H1 (cell line): ENCODE data around the gene TUBB4B. TPM values are rescaled to one million over a fixed set of nuclear protein-coding genes. Genes with fewer than 3 reads are reported as not detected.

Experiments used
- CTCF ChIA-PET: fragments of 300-600 bp; sonication (Branson Sonifier 250); formaldehyde crosslinking; loops from one replicate; lab custom pipeline; 2021; ENCODE audit not compliant: partially characterized antibody; lab: Charles Lee
- POLR2A ChIA-PET: fragments of 300-600 bp; sonication (Branson Sonifier 250); formaldehyde crosslinking; loops from one replicate; lab custom pipeline; 2021; ENCODE audit warnings: inconsistent platforms; ENCODE audit not compliant: partially characterized antibody; lab: Charles Lee
- DNase-seq, 2 experiments: peaks; one replicate each; pipeline versions ENCODE4 v3.0.0 to v3.0.0-alpha.2; 2010 to 2022; ENCODE audit warnings: low spot score in 2 of 2, low read depth in 1 of 2, mixed read lengths in 1 of 2
- FAIRE-seq: peaks from 2 replicates; lab custom pipeline; 2011; peaks lifted over from hg19 to GRCh38; lab: Jason Lieb, UNC
- H2AFZ ChIP-seq: 2 replicates; pipeline ENCODE4 v1.8.1; 2012; ENCODE audit warnings: low read length, inconsistent platforms
- H2AK5ac ChIP-seq: 2 replicates; pipeline ENCODE4 v1.6.1; 2013; ENCODE audit warnings: low read depth, low read length
- H2BK120ac ChIP-seq: replicated peaks from 2 replicates; pipeline ENCODE3; 2013; ENCODE audit warnings: low read depth, low read length, inconsistent platforms
- H2BK12ac ChIP-seq: 2 replicates; pipeline ENCODE4 v1.6.1; 2013; ENCODE audit warnings: low read depth, low read length
- H2BK15ac ChIP-seq: 2 replicates; pipeline ENCODE4 v1.6.1; 2013; ENCODE audit warnings: low read length
- H2BK20ac ChIP-seq: 2 replicates; pipeline ENCODE4 v1.6.1; 2013; ENCODE audit warnings: low read length
- H2BK5ac ChIP-seq: 2 replicates; pipeline ENCODE4 v1.6.1; 2013; ENCODE audit warnings: low read depth, low read length
- H3K14ac ChIP-seq: 2 replicates; pipeline ENCODE4 v1.6.1; 2013; ENCODE audit warnings: inconsistent platforms; ENCODE audit not compliant: insufficient read length
- H3K18ac ChIP-seq: 2 replicates; pipeline ENCODE4 v1.6.1; 2013; ENCODE audit warnings: low read length; ENCODE audit errors: extremely low read depth
- H3K23ac ChIP-seq: 2 replicates; pipeline ENCODE4 v1.6.1; 2013; ENCODE audit warnings: inconsistent platforms; ENCODE audit not compliant: insufficient read length
- H3K23me2 ChIP-seq: 2 replicates; pipeline ENCODE4 v1.6.1; 2013; ENCODE audit warnings: low read depth, low read length
- H3K27ac ChIP-seq: 2 replicates; pipeline ENCODE4 v1.6.1; 2011; ENCODE audit warnings: low read depth, low read length, inconsistent platforms
- H3K27me3 ChIP-seq, 4 experiments: replicated peaks in 1 of 4; 1 replicate in 1 of 4; 2 replicates in 3 of 4; pipeline versions ENCODE4 v1.6.1 to v1.8.1; 2011 to 2013; ENCODE audit warnings: low read length in 3 of 4, mild to moderate bottlenecking in 3 of 4, inconsistent platforms in 2 of 4, mixed read lengths in 2 of 4, moderate library complexity in 1 of 4; ENCODE audit not compliant: control insufficient read depth in 3 of 4, insufficient read depth in 3 of 4; ENCODE audit errors: extremely low read depth in 1 of 4
- H3K36me3 ChIP-seq, 4 experiments: 2 replicates each; pipeline versions ENCODE4 v1.6.1 to v1.8.1; 2011 to 2013; ENCODE audit warnings: mild to moderate bottlenecking in 4 of 4, low read length in 3 of 4, moderate library complexity in 2 of 4, control low read depth in 1 of 4, inconsistent platforms in 1 of 4; ENCODE audit not compliant: insufficient read depth in 4 of 4, control insufficient read depth in 2 of 4
- H3K4ac ChIP-seq: replicated peaks from 2 replicates; pipeline ENCODE3; 2013; ENCODE audit warnings: low read length, low read depth, mixed read lengths, inconsistent platforms; ENCODE audit not compliant: insufficient read length
- H3K4me1 ChIP-seq, 4 experiments: replicated peaks in 1 of 4; 1 replicate in 1 of 4; 2 replicates in 3 of 4; pipeline versions ENCODE4 v1.6.1 to v1.8.1; 2011 to 2013; ENCODE audit warnings: low read length in 3 of 4, inconsistent platforms in 2 of 4, mixed read lengths in 1 of 4; ENCODE audit not compliant: insufficient read depth in 4 of 4, control insufficient read depth in 3 of 4
- H3K4me2 ChIP-seq, 2 experiments: 2 replicates each; pipeline versions ENCODE4 v1.6.1 to v1.8.1; 2011 to 2013; ENCODE audit warnings: low read depth in 2 of 2, low read length in 2 of 2, control low read depth in 1 of 2, inconsistent platforms in 1 of 2, mild to moderate bottlenecking in 1 of 2; ENCODE audit not compliant: insufficient read depth in 1 of 2
- H3K4me3 ChIP-seq, 4 experiments: fragments of 200-600, 300-600 bp in 1 of 4; sonication (generic), shearing (Covaris generic), sonication (Bioruptor Twin) in 1 of 4; 2 replicates each; pipeline versions ENCODE4 v1.5.1 to v1.8.1; 2011 to 2016; ENCODE audit warnings: low read length in 4 of 4, low read depth in 3 of 4, control low read depth in 2 of 4, inconsistent platforms in 2 of 4, mild to moderate bottlenecking in 2 of 4, mixed read lengths in 1 of 4, moderate library complexity in 1 of 4; ENCODE audit not compliant: insufficient read depth in 2 of 4; ENCODE audit errors: extremely low read depth in 1 of 4
- H3K56ac ChIP-seq: replicated peaks from 2 replicates; pipeline ENCODE3; 2013; ENCODE audit warnings: low read depth, mild to moderate bottlenecking, mixed read lengths, low read length, inconsistent platforms; ENCODE audit not compliant: insufficient read length
- H3K79me1 ChIP-seq: 2 replicates; pipeline ENCODE4 v1.6.1; 2013; ENCODE audit warnings: low read depth, low read length, control low read depth
- H3K79me2 ChIP-seq, 2 experiments: 2 replicates each; pipeline versions ENCODE4 v1.6.1 to v1.8.1; 2012 to 2013; ENCODE audit warnings: low read length in 2 of 2, mild to moderate bottlenecking in 2 of 2, inconsistent platforms in 1 of 2; ENCODE audit not compliant: insufficient read depth in 2 of 2, control insufficient read depth in 1 of 2
- H3K9ac ChIP-seq, 4 experiments: replicated peaks in 1 of 4; 1 replicate in 1 of 4; 2 replicates in 3 of 4; pipeline versions ENCODE4 v1.6.1 to v1.8.1; 2011 to 2013; ENCODE audit warnings: low read depth in 3 of 4, low read length in 3 of 4, control low read depth in 2 of 4, mild to moderate bottlenecking in 2 of 4, moderate library complexity in 2 of 4, inconsistent platforms in 1 of 4; ENCODE audit errors: extremely low read depth in 1 of 4
- H3K9me3 ChIP-seq, 2 experiments: 2 replicates each; pipeline versions ENCODE4 v1.6.1 to v1.8.1; 2012 to 2013; ENCODE audit warnings: mild to moderate bottlenecking in 2 of 2, moderate library complexity in 2 of 2, control low read depth in 1 of 2, inconsistent platforms in 1 of 2, low read depth in 1 of 2, low read length in 1 of 2, mixed read lengths in 1 of 2; ENCODE audit not compliant: insufficient read depth in 2 of 2
- H4K20me1 ChIP-seq, 2 experiments: replicated peaks in 1 of 2; 2 replicates each; pipeline versions ENCODE3 to v1.8.1; 2011 to 2013; ENCODE audit warnings: inconsistent platforms in 2 of 2, low read length in 2 of 2, mild to moderate bottlenecking in 1 of 2; ENCODE audit not compliant: insufficient read depth in 2 of 2, control insufficient read depth in 1 of 2
- H4K5ac ChIP-seq: 2 replicates; pipeline ENCODE4 v1.6.1; 2013; ENCODE audit warnings: low read length, low read depth, mixed read lengths, inconsistent platforms; ENCODE audit not compliant: insufficient read length
- H4K8ac ChIP-seq: 2 replicates; pipeline ENCODE4 v1.8.0; 2013; ENCODE audit warnings: mild to moderate bottlenecking, moderate library complexity, low read length, inconsistent platforms; ENCODE audit not compliant: insufficient read depth; ENCODE audit errors: extremely low read depth
- H4K91ac ChIP-seq: replicated peaks from 2 replicates; pipeline ENCODE3; 2013; ENCODE audit warnings: low read length, mixed read lengths, inconsistent platforms; ENCODE audit not compliant: insufficient read length
- CHD1 ChIP-seq: IDR thresholded peaks from 2 replicates; pipeline ENCODE4 v1.6.1; 2012; ENCODE audit warnings: low read depth, low read length, improper control_type of control experiment
- HDAC2 ChIP-seq, 2 experiments: fragments of 300-600 bp in 1 of 2; sonication (generic) in 1 of 2; IDR thresholded peaks; 2 replicates each; pipeline ENCODE4 v1.6.1; 2011 to 2012; ENCODE audit warnings: low read depth in 2 of 2, low read length in 2 of 2, mild to moderate bottlenecking in 2 of 2, moderate library complexity in 2 of 2, borderline replicate concordance in 1 of 2, inconsistent platforms in 1 of 2
- JUND ChIP-seq: IDR thresholded peaks from 2 replicates; pipeline ENCODE4 v1.6.1; 2011; ENCODE audit warnings: mild to moderate bottlenecking, improper control_type of control experiment, low read length
- KDM4A ChIP-seq: IDR thresholded peaks from one replicate; pipeline ENCODE4 v1.7.1; 2012; ENCODE audit warnings: low read depth, mild to moderate bottlenecking, moderate library complexity, low read length, inconsistent platforms; ENCODE audit not compliant: severe bottlenecking
- KDM5A ChIP-seq: fragments of 200-600 bp; IDR thresholded peaks from 2 replicates; pipeline ENCODE4 v1.7.1; 2012; ENCODE audit warnings: mild to moderate bottlenecking, low read length, inconsistent platforms, mixed read lengths
- POLR2AphosphoS5 ChIP-seq: IDR thresholded peaks from 2 replicates; pipeline ENCODE4 v1.6.1; 2011; ENCODE audit warnings: low read depth, low read length
- SIN3A ChIP-seq, 2 experiments: IDR thresholded peaks in 1 of 2; conservative IDR thresholded peaks in 1 of 2; 2 replicates each; pipeline ENCODE4 v1.6.1; 2011 to 2012; ENCODE audit warnings: low read length in 2 of 2, improper control_type of control experiment in 1 of 2, low read depth in 1 of 2, mild to moderate bottlenecking in 1 of 2
- SP1 ChIP-seq: IDR thresholded peaks from 2 replicates; pipeline ENCODE4 v1.6.1; 2011; ENCODE audit warnings: low read depth, low read length
- TAF7 ChIP-seq: optimal IDR thresholded peaks from 2 replicates; pipeline ENCODE3; 2011; ENCODE audit warnings: low read depth, mild to moderate bottlenecking, inconsistent platforms, low read length, moderate library complexity, borderline replicate concordance
- ZNF274 ChIP-seq: IDR thresholded peaks from 2 replicates; pipeline ENCODE4 v1.7.0; 2012; ENCODE audit warnings: low read length, borderline replicate concordance; ENCODE audit errors: extremely low read depth
- WGBS, 2 experiments: shearing (Covaris generic) in 1 of 2; methylation state at CpG; one replicate each; pipeline versions ENCODE4 v1.1.6 to v1.1.7; 2013 to 2015; ENCODE audit warnings: low lambda C conversion rate in 2 of 2, mixed read lengths in 2 of 2, inconsistent platforms in 1 of 2, low coverage in 1 of 2, missing lambda C conversion rate in 1 of 2; ENCODE audit not compliant: insufficient replicate concordance in 2 of 2, insufficient coverage in 1 of 2, insufficient read length in 1 of 2; ENCODE audit errors: extremely low coverage in 1 of 2, missing lambda C conversion rate in 1 of 2; 5-methylcytosine and 5-hydroxymethylcytosine counted together
- polyA plus RNA-seq, 7 experiments: library from polyadenylated mRNA; depleted of rRNA in 3 of 7; stranded (reverse) in 5 of 7; unstranded in 2 of 7; fragments of >200 nt in 5 of 7; fragments of 200-250 nt in 2 of 7; gene quantifications; 1 replicate in 5 of 7; 2 replicates in 1 of 7; 4 replicates in 1 of 7; pipeline versions ENCODE4 v1.2.1 to v1.2.3, GENCODE V29; 2011 to 2013; ENCODE audit warnings: missing spikeins in 2 of 7, mixed read lengths in 2 of 7
- total RNA-seq: library from RNA; stranded (reverse); fragmentation: NEBNext Ultra II Directional; extraction: Animal tissue kit (Norgen Biotek cat#: 25700); gene quantifications from 2 replicates; pipeline ENCODE4 v1.2.1, GENCODE V29; 2021

TUBB4B gene
- total and polyA plus RNA-seq, 2 of the 8 experiments (the other 6 are each of a cell fraction or from before 2014, with no cell fraction given) = 280 to 307 TPM

DNA sequence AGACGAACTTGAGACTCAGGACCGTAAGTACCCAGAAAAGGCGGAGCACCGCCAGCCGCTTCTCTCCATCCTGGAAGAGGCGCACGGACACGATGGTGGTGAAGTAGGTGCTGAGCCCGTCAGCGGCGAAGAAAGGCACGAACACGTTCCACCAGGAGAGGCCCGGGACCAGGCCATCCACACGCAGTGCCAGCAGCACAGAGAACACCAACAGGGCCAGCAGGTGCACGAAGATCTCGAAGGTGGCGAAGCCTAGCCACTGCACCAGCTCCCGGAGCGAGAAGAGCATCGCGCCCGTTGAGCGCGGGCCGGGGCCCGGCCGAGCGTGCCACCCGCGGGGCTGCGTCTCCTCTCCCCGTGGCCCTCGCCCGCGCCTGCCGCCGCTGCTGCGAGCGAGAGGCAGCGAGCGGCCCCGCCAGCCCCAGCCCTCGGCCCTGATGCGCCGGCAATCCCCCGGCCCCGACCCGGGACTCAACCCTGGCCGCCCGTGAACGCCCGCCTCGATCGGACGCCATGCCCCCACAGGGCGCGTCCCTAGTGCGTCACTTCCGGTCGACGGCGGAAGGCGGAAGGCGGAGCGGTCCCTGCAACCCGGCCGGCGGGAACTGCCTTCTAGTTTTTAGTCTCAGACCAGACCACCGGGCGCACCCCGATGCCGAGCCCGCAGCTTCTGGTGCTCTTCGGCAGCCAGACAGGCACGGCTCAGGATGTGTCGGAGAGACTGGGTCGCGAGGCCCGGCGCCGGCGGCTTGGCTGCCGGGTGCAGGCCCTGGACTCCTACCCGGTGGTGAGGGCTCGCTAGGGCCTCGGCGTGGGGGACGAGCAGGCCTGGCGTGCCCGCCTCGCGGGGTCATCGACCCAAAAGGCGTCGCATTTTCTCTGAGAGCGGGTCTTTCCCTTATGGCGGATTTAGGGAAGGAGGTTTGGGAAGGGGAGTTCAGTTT, 35.7 kb upstream of the TUBB4B start, which contains the start of the genes NDOR1 and TMEM203:
NDOR1 (plus strand) TSS at position 575 of the 944 bp plus-strand sequence; CDS start at position 653, 78 bp downstream.
TMEM203 (minus strand) TSS at position 523 of the 944 bp plus-strand sequence; CDS start at position 289, 234 bp downstream.
- H4K5ac ChIP-seq = no peak within 1 kb of the TSS
- peak within 1 kb of the TSS; percentile 38 for H3K56ac ChIP-seq
- H3K79me1 ChIP-seq = peaks cover 17% of the 10 kb centered on the region
- peak within 1 kb of the TSS; percentile 60; the same call in 1 of the 2 replicates for H3K27ac ChIP-seq
- H3K18ac ChIP-seq = peak within 1 kb of the TSS; percentile 83
- no peaks in the 10 kb centered on the region for H3K9me3 ChIP-seq
- peaks cover 7 to 25% (median 14%) of the 10 kb centered on the region in 4 experiments for H3K4me1 ChIP-seq
- H2BK120ac ChIP-seq = no peak within 1 kb of the TSS
- H4K8ac ChIP-seq = peak within 1 kb of the TSS; percentile 97; the same call in 1 of the 2 replicates
- no peak within 1 kb of the TSS for H2AK5ac ChIP-seq
- H2BK12ac ChIP-seq = no peak within 1 kb of the TSS
- H3K14ac ChIP-seq = no peak within 1 kb of the TSS
- peaks cover 15% of the 10 kb centered on the region for H3K23me2 ChIP-seq
- peaks cover 0 to 4% (median 0%) of the 10 kb centered on the region in 4 experiments; a peak in 1 of 8 replicates for H3K36me3 ChIP-seq
- no peak within 1 kb of the TSS for H3K23ac ChIP-seq
- H2BK15ac ChIP-seq = no peak within 1 kb of the TSS; the same call in 1 of the 2 replicates
- FAIRE-seq (no peak), DNase-seq (peak in 1 of 2 experiments; percentile 99)
- peak within 1 kb of the TSS; percentile 94 for H3K4ac ChIP-seq
- peak within 1 kb of the TSS; percentile 78 to 96 (median 89) for H3K4me3 ChIP-seq
- H3K79me2 ChIP-seq = peaks cover 0 to 46% of the 10 kb centered on the region in 2 experiments; a peak in 3 of 4 replicates
- H2AFZ ChIP-seq = no peak within 1 kb of the TSS
- ChIA-PET CTCF (interaction anchor here (1.0 to 4.9 kb wide), 8 partner anchors 9 to 176 kb away, joined by 3 to 23 read pairs (median 4); partner anchors contain the start of genes ANAPC2 and SSNA1), POLR2A (interaction anchor here (0.9 to 69.9 kb wide), 9 partner anchors 13 to 404 kb away, joined by 3 to 1462 read pairs (median 8); partner anchors contain the start of genes ANAPC2, CYSRT1, NELFB and RNF208)
- peak within 1 kb of the TSS; percentile 71 for H2BK5ac ChIP-seq
- H3K4me2 ChIP-seq = peak within 1 kb of the TSS; percentile 90 to 91
- peaks cover 0 to 12% of the 10 kb centered on the region in 2 experiments for H4K20me1 ChIP-seq
- peak within 1 kb of the TSS; percentile 84 to 99 (median 89) for H3K9ac ChIP-seq
- no peak within 1 kb of the TSS for H4K91ac ChIP-seq
- no peak within 1 kb of the TSS for H2BK20ac ChIP-seq
- 2% methylated on average over 89 of the region's 98 CpGs; no CpG with 5 or more reads in 1 of the 2 experiments for WGBS, 2 experiments
- no peaks in the 10 kb centered on the region for H3K27me3 ChIP-seq
- 0 out of 4 replicates have a peak, but pooled peaks of 1 of the 2 experiments have one; percentile 80 for TF ChIP-seq HDAC2 (IDR thresholded peaks at IDR 0.05; ENCODE audit: borderline replicate concordance in 1 of 2, low read depth in 2 of 2, low read length in 2 of 2)
- TF ChIP-seq SP1 = no peak
- peak; percentile 98 for TF ChIP-seq KDM4A
- no peak for TF ChIP-seq ZNF274
- TF ChIP-seq TAF7 = peak; percentile 80
- TF ChIP-seq CHD1 = no peak
- TF ChIP-seq POLR2AphosphoS5 = peak; percentile 91
- TF ChIP-seq JUND = peak; percentile 28; the same call in 1 of the 2 replicates
- TF ChIP-seq SIN3A (conservative IDR thresholded peaks at IDR 0.05 in 1 of 2, IDR thresholded peaks at IDR 0.05 in 1 of 2; ENCODE audit: low read depth in 1 of 2, low read length in 2 of 2) = peak; percentile 92 to 93; a peak in 3 of 4 replicates
- peak; percentile 97 for TF ChIP-seq KDM5A
